ENCODE measurements around the gene MCRIP2. TPM values are rescaled to one million over a fixed set of nuclear protein-coding genes. Genes with fewer than 3 reads are reported as not detected.

The MCRIP2 gene
- total RNA-seq, 1 donor from 2014 or later: 181 TPM

- no peak for TF ChIP-seq CTCF (IDR thresholded peaks at IDR 0.05; ENCODE audit: borderline replicate concordance)
- intact Hi-C loops (cut with micrococcal nuclease): no loop called here
- H3K4me1 ChIP-seq: peaks cover 49% of the 10 kb centered on the region
- DNase-seq: no peak
- H3K36me3 ChIP-seq: peaks cover 3% of the 10 kb centered on the region
- H3K27me3 ChIP-seq (ENCODE audit: low read depth): peaks cover 65% of the 10 kb centered on the region
- H3K4me3 ChIP-seq: no peak overlapping the region
- no peaks in the 10 kb centered on the region for H3K9me3 ChIP-seq (replicated peaks)
- no peak overlapping the region for H3K27ac ChIP-seq (replicated peaks)
Measured at GRCh38 chr16:692356-693108, 50.9 kb downstream of the MCRIP2 start.

DNA sequence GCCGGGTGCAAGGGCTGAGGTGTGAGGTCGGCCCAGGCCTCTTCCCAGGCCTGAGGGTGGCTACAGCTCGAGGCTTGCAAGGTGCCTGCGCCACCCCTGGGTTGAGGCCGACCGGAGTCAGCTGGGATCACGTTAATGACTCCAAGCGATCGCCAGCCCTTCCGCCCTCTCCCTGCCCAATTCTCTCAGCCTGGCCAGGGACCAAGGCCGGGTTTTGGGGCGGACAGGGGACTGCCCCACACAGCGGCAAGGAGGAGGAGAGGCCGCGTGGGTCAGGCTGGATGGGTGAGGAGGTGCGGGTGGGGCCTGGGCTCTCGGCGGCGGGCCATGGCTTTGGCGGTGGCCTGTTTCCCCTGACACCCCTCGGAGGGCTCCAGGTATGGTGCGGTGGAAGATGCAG, 51.7 kb downstream of the MCRIP2 start:
- H3K4me1 ChIP-seq: peaks cover 48% of the 10 kb centered on the region
- no peak for TF ChIP-seq CTCF (IDR thresholded peaks at IDR 0.05; ENCODE audit: borderline replicate concordance)
- DNase-seq: no peak

GRCh38 chr16:693766-694165, 52.1 kb downstream of the MCRIP2 start:
- H3K4me3 ChIP-seq: peak overlapping the region; percentile 23
- no peak for DNase-seq
- H3K27me3 ChIP-seq (ENCODE audit: low read depth): peaks cover 78% of the 10 kb centered on the region
- intact Hi-C loops (cut with micrococcal nuclease): no loop called here
- no peaks in the 10 kb centered on the region for H3K36me3 ChIP-seq
- no peak for TF ChIP-seq CTCF (IDR thresholded peaks at IDR 0.05; ENCODE audit: borderline replicate concordance)
- peaks cover 44% of the 10 kb centered on the region for H3K4me1 ChIP-seq
- H3K9me3 ChIP-seq (replicated peaks): no peaks in the 10 kb centered on the region
- H3K27ac ChIP-seq (replicated peaks): no peak overlapping the region

More for the DNA sequence above, 51.7 kb downstream of the MCRIP2 start:
- intact Hi-C loops (cut with micrococcal nuclease): no loop called here
- Histone ChIP-seq H3K27ac (replicated peaks) (no peak overlapping the region), H3K4me3 (no peak overlapping the region), H3K9me3 (replicated peaks) (no peaks in the 10 kb centered on the region), H3K27me3 (ENCODE audit: low read depth) (peaks cover 74% of the 10 kb centered on the region), H3K36me3 (no peaks in the 10 kb centered on the region)

- intact Hi-C loops (cut with micrococcal nuclease): no loop called here
- Histone ChIP-seq H3K4me3 (peak overlapping the region; percentile 23), H3K27me3 (ENCODE audit: low read depth) (peaks cover 83% of the 10 kb centered on the region)
Measured at GRCh38 chr16:694187-694862, 52.7 kb downstream of the MCRIP2 start.

GRCh38 chr16:694863-695354, 53.3 kb downstream of the MCRIP2 start:
- Histone ChIP-seq H3K4me1 (peaks cover 33% of the 10 kb centered on the region), H3K27ac (replicated peaks) (no peak overlapping the region), H3K4me3 (peak overlapping the region; percentile 23), H3K36me3 (no peaks in the 10 kb centered on the region), H3K9me3 (replicated peaks) (no peaks in the 10 kb centered on the region), H3K27me3 (ENCODE audit: low read depth) (peaks cover 89% of the 10 kb centered on the region)
- DNase-seq: no peak
- no peak for TF ChIP-seq CTCF (IDR thresholded peaks at IDR 0.05; ENCODE audit: borderline replicate concordance)
- intact Hi-C loops (cut with micrococcal nuclease): no loop called here

More at GRCh38 chr16:694187-694862, 52.7 kb downstream of the MCRIP2 start:
- Histone ChIP-seq H3K27ac (replicated peaks) (no peak overlapping the region), H3K4me1 (peaks cover 39% of the 10 kb centered on the region), H3K9me3 (replicated peaks) (no peaks in the 10 kb centered on the region), H3K36me3 (no peaks in the 10 kb centered on the region)
- TF ChIP-seq CTCF (IDR thresholded peaks at IDR 0.05; ENCODE audit: borderline replicate concordance): no peak
- no peak for DNase-seq

Data from left ventricle myocardium inferior (tissue), 1 donor.